GM12872 (cell line): Measurements from ENCODE around the gene CD99.

Source experiments
- CTCF ChIP-seq: IDR thresholded peaks from 3 replicates; pipeline ENCODE4 v1.5.1; 2011; ENCODE audit warnings: low read depth, mild to moderate bottlenecking, low read length, moderate library complexity; ENCODE audit not compliant: insufficient read depth

Gene CD99

DNA sequence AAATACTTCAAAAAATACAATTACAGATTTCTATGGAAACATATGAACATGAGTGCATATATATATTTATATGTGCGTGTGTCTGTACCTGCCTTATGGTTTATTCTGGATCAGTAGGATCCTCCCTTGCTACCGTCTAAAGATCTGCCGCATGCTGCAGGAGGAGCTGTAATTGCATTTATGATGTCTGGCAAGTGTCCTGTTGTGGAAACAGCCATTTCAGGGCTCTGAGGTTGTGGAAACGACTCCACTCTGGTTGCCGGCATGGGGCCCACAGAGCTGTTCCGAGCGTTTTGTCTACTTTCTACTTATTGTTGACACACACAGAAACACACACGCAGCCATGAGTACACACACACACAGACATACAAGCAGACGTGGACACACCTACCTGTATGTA, 21.3 kb downstream of the CD99 start:
- no peak for TF ChIP-seq CTCF

- TF ChIP-seq CTCF = no peak
These were observed 22.1 kb downstream of the CD99 start for GRCh38 chrX:2712890-2713840.

DNA sequence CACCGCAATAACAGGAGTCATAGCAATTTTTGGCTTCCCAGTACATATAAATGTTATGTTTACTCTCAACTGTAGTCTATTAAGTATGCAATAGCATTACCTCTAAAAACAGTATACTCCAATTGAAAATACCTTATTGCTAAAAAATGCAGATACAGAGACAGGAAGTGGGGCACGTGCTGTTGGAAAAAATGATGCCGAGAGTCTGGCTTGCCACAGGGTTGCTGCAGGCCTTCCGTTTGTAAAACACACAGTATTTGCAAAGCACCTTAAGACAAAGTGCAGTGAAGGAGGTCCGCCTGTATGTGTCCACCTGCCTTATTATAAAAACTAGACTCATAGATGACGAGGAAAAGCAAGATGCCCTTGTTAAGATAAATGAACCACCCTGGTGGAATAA, 23.5 kb downstream of the CD99 start:
- TF ChIP-seq CTCF = no peak

GRCh38 chrX:2715066-2715600, 24.0 kb downstream of the CD99 start:
- no peak for TF ChIP-seq CTCF

DNA sequence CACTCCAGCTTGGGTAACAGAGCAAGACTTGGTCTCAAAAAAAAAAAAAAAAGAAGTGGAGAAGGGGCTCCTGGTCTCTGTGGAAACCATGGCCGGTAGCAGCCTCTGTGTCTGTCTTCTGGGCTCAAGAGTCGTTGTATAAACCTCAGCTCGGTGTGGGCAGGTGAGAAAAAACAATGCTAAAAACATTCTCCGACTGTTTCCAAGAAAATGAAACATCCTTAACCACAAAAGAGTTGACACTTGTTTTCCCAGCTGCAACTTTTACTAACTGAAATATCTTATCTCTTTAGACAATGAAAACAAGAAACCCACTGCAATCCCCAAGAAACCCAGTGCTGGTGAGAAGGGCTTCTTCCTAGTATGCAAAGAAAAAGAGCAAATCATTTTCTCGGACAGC, 26.2 kb downstream of the CD99 start:
- TF ChIP-seq CTCF = no peak

GRCh38 chrX:2718821-2719220, 27.7 kb downstream of the CD99 start:
- no peak for TF ChIP-seq CTCF

DNA sequence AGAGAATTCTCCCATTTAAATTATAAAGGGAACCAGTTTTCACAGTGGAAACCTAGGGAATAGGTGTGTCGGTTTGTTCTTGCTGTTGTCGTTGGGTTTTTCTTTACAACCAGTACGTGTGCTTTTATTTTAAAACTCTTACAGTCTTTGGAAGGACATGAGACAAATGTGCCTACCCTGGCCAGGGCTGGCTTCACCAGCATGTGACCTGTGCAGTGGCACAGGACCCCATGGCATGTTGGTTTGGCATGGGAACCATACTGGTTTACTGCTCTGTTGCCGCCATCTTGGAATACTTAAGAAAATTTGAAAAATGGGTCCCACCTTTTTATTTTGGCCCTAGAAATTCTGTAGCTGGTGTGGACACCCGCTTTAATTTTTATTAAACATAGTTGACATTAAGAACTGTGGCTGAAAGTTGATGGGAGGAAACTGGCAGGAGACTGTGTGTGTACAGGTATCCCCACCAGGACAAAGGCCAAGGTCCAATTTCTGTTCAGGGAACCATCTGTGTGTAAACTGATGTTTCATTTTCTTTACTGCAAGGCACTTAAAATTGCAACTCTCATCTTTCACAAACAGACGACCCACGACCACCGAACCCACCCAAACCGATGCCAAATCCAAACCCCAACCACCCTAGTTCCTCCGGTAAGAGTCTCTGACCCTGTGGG, 28.8 kb downstream of the CD99 start:
- TF ChIP-seq CTCF = no peak
